HCT116 (cell line): ENCODE data around the gene HSPA12A. TPM values are rescaled to one million over a fixed set of nuclear protein-coding genes. Genes with fewer than 3 reads are reported as not detected.

ENCODE experiments used
- ATAC-seq: fragments of 200-7000 bp; cut with Tn5 transposase; 2 replicates; pipeline ENCODE4 v1.9.1; 2020; ENCODE audit warnings: mild to moderate bottlenecking, moderate library complexity
- BruUV-seq: library from RNA; stranded (reverse); fragments of 400-500 nt; replicated peaks from 2 replicates; lab custom pipeline; 2021; lab: Mats Ljungman, UMichigan
- CTCF ChIA-PET: fragments of 300-600 bp; sonication (Branson Sonifier 250); formaldehyde crosslinking; loops from one replicate; lab custom pipeline; 2021; ENCODE audit warnings: antibody characterized with exemption; lab: Charles Lee
- POLR2A ChIA-PET: fragments of 300-600, 350-600 bp; sonication (Branson Sonifier 250); formaldehyde crosslinking; loops from one replicate; lab custom pipeline; 2021; ENCODE audit warnings: antibody characterized with exemption; lab: Charles Lee
- RAD21 ChIA-PET, 2 experiments: fragments of 300-600 bp; sonication (Branson Sonifier 250); formaldehyde crosslinking; loops; one replicate each; lab custom pipeline; 2023; ENCODE audit warnings: low total read pairs in 2 of 2; ENCODE audit not compliant: uncharacterized antibody in 2 of 2, unreplicated experiment in 2 of 2, low non-redundant PET in 1 of 2; lab: Charles Lee
- DNase-seq: peaks from one replicate; pipeline ENCODE4 v3.0.0-alpha.2; 2010; ENCODE audit warnings: low read depth, low spot score
- H2AFZ ChIP-seq: fragments of 200-600 bp; shearing (Covaris generic), sonication (generic); 2 replicates; pipeline ENCODE4 v1.6.1; 2017; ENCODE audit warnings: low read depth, mixed run types, mixed read lengths, antibody characterized with exemption, low read length; ENCODE audit not compliant: poor library complexity, severe bottlenecking
- H3K27ac ChIP-seq: 2 replicates; pipeline ENCODE4 v1.5.1; 2012; ENCODE audit warnings: low read depth, low read length
- H3K27me3 ChIP-seq: fragments of 200-600 bp; sonication (generic); 2 replicates; pipeline ENCODE4 v1.6.1; 2016; ENCODE audit warnings: mixed run types, low read length, mixed read lengths; ENCODE audit not compliant: insufficient read depth
- H3K36me3 ChIP-seq, 2 experiments: fragments of 200-500 bp in 1 of 2; fragments of 200-600 bp in 1 of 2; sonication (Bioruptor generic) in 1 of 2; sonication (generic) in 1 of 2; 2 replicates each; pipeline versions ENCODE4 v1.5.1 to v1.6.1; 2014 to 2016; ENCODE audit warnings: low read length in 2 of 2, inconsistent platforms in 1 of 2, mixed read lengths in 1 of 2, mixed run types in 1 of 2; ENCODE audit not compliant: insufficient read depth in 2 of 2, control insufficient read depth in 1 of 2
- H3K4me1 ChIP-seq, 2 experiments: fragments of 200-600 bp in 1 of 2; sonication (generic) in 1 of 2; 2 replicates each; pipeline versions ENCODE4 v1.5.1 to v1.6.1; 2012 to 2017; ENCODE audit warnings: low read length in 2 of 2, inconsistent platforms in 1 of 2, mild to moderate bottlenecking in 1 of 2, mixed read lengths in 1 of 2, mixed run types in 1 of 2, moderate library complexity in 1 of 2; ENCODE audit not compliant: insufficient read depth in 2 of 2, control insufficient read depth in 1 of 2
- H3K4me2 ChIP-seq: fragments of 200-600 bp; sonication (generic); 2 replicates; pipeline ENCODE4 v1.6.1; 2017; ENCODE audit warnings: mixed run types, low read length, mixed read lengths
- H3K4me3 ChIP-seq, 2 experiments: fragments of 200-600 bp in 1 of 2; sonication (generic) in 1 of 2; replicated peaks in 1 of 2; 2 replicates each; pipeline ENCODE4 v1.5.1; 2011 to 2016; ENCODE audit warnings: low read length in 2 of 2, control low read depth in 1 of 2, low read depth in 1 of 2, mild to moderate bottlenecking in 1 of 2, mixed read lengths in 1 of 2, mixed run types in 1 of 2
- H3K79me2 ChIP-seq: fragments of 200-600 bp; sonication (generic); 2 replicates; pipeline ENCODE4 v1.6.1; 2017; ENCODE audit warnings: mild to moderate bottlenecking, mixed run types, low read length, moderate library complexity, mixed read lengths; ENCODE audit not compliant: insufficient read depth
- H3K9ac ChIP-seq: fragments of 200-600 bp; sonication (generic); 2 replicates; pipeline ENCODE4 v1.6.1; 2016; ENCODE audit warnings: low read length, mixed read lengths
- H3K9me2 ChIP-seq: fragments of 200-600 bp; sonication (generic), shearing (Covaris generic); 2 replicates; pipeline ENCODE4 v1.6.1; 2017; ENCODE audit warnings: mixed run types, mild to moderate bottlenecking, moderate library complexity; ENCODE audit not compliant: insufficient read depth
- H3K9me3 ChIP-seq, 2 experiments: fragments of 200-500 bp in 1 of 2; fragments of 200-600 bp in 1 of 2; sonication (Bioruptor generic) in 1 of 2; sonication (generic) in 1 of 2; 2 replicates each; pipeline ENCODE4 v1.6.1; 2014 to 2017; ENCODE audit warnings: low read length in 2 of 2, mixed read lengths in 2 of 2, inconsistent platforms in 1 of 2, low read depth in 1 of 2, mild to moderate bottlenecking in 1 of 2, mixed run types in 1 of 2, moderate library complexity in 1 of 2; ENCODE audit not compliant: control insufficient read depth in 1 of 2, insufficient read depth in 1 of 2
- H4K20me1 ChIP-seq: fragments of 200-600 bp; sonication (generic), shearing (Covaris generic); 2 replicates; pipeline ENCODE4 v1.6.1; 2017; ENCODE audit warnings: mixed run types, mild to moderate bottlenecking, moderate library complexity; ENCODE audit not compliant: insufficient read depth
- ELF1 ChIP-seq: IDR thresholded peaks from 2 replicates; pipeline ENCODE4 v1.6.1; 2012; ENCODE audit warnings: low read depth, borderline replicate concordance
- JUND ChIP-seq: IDR thresholded peaks from 2 replicates; pipeline ENCODE4 v1.6.1; 2012
- RAD21 ChIP-seq: IDR thresholded peaks from 2 replicates; pipeline ENCODE4 v1.6.1; 2012; ENCODE audit warnings: low read depth, mild to moderate bottlenecking
- SP1 ChIP-seq: IDR thresholded peaks from 2 replicates; pipeline ENCODE4 v1.6.1; 2012; ENCODE audit warnings: low read depth
- SRF ChIP-seq: IDR thresholded peaks from 2 replicates; pipeline ENCODE4 v1.6.1; 2012; ENCODE audit warnings: low read depth
- TCF7L2 ChIP-seq: IDR thresholded peaks from 2 replicates; pipeline ENCODE4 v1.7.0; 2011; ENCODE audit warnings: borderline replicate concordance, inconsistent platforms; ENCODE audit not compliant: insufficient read depth, insufficient read length; ENCODE audit errors: extremely low read depth
- intact Hi-C: fragments of 100-400 bp; cut with micrococcal nuclease; formaldehyde crosslinking; loops from 2 replicates; pipeline ENCODE4 v1.10.0; 2022
- total RNA-seq: library from RNA; stranded (reverse); gene quantifications from one replicate; pipeline ENCODE4 v1.2.1, GENCODE V29; 2021; ENCODE audit not compliant: unreplicated experiment
- TF ChIP-seq, protein P1 (sequence below): IDR thresholded peaks from 2 replicates; pipeline ENCODE4 v1.6.1; 2012
- TF ChIP-seq, protein P2 (sequence below): IDR thresholded peaks from 2 replicates; pipeline ENCODE4 v1.6.1; 2012
- TF ChIP-seq, protein P3 (sequence below), 3 experiments: fragments of 200-600 bp in 1 of 3; sonication (generic) in 1 of 3; IDR thresholded peaks in 2 of 3; conservative IDR thresholded peaks in 1 of 3; 2 replicates each; pipeline ENCODE4 v1.5.1; 2012 to 2017; ENCODE audit warnings: low read depth in 2 of 3, low read length in 2 of 3, antibody characterized with exemption in 1 of 3, borderline replicate concordance in 1 of 3, control low read depth in 1 of 3, mild to moderate bottlenecking in 1 of 3, mixed read lengths in 1 of 3, mixed run types in 1 of 3, moderate library complexity in 1 of 3; ENCODE audit not compliant: insufficient read depth in 1 of 3

The HSPA12A gene
- total RNA-seq, 1 experiment from 2014 or later, result 19.8 TPM

DNA sequence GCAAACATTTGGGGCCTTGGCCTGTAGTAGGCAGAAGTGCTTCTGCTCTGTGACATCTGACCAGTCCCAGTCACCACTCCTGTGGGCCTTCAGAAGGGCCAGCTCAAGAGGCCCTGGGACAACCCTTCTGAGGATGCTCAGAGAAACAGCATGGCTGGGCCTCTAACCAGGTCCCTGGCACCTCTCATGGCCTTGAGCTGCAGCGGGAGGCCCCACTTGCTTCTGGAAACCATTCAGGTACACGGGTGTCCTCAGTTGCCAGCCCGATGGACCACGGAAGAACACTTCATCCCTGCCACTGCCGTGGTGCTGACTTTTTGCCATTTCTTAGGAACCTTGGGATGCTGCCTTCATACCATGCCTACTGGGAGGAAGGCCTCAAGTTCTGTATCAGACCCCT lies 57.6 kb downstream of the HSPA12A start:
- TF ChIP-seq TCF7L2 (no peak), SP1 (no peak), ELF1 (no peak), SRF (no peak), JUND (no peak), RAD21 (no peak)
- TF ChIP-seq, protein P1, sequence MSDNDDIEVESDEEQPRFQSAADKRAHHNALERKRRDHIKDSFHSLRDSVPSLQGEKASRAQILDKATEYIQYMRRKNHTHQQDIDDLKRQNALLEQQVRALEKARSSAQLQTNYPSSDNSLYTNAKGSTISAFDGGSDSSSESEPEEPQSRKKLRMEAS, result no peak
- TF ChIP-seq, protein P2, sequence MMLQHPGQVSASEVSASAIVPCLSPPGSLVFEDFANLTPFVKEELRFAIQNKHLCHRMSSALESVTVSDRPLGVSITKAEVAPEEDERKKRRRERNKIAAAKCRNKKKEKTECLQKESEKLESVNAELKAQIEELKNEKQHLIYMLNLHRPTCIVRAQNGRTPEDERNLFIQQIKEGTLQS, result no peak
- TF ChIP-seq, protein P3, sequence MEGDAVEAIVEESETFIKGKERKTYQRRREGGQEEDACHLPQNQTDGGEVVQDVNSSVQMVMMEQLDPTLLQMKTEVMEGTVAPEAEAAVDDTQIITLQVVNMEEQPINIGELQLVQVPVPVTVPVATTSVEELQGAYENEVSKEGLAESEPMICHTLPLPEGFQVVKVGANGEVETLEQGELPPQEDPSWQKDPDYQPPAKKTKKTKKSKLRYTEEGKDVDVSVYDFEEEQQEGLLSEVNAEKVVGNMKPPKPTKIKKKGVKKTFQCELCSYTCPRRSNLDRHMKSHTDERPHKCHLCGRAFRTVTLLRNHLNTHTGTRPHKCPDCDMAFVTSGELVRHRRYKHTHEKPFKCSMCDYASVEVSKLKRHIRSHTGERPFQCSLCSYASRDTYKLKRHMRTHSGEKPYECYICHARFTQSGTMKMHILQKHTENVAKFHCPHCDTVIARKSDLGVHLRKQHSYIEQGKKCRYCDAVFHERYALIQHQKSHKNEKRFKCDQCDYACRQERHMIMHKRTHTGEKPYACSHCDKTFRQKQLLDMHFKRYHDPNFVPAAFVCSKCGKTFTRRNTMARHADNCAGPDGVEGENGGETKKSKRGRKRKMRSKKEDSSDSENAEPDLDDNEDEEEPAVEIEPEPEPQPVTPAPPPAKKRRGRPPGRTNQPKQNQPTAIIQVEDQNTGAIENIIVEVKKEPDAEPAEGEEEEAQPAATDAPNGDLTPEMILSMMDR (IDR thresholded peaks at IDR 0.05 in 2 of 3, conservative IDR thresholded peaks at IDR 0.05 in 1 of 3; ENCODE audit: borderline replicate concordance in 1 of 3, insufficient read depth in 1 of 3, low read depth in 2 of 3, low read length in 2 of 3), result no peak
- TF ChIP-seq, all 23 proteins: peak for 0
- DNase-seq, result no peak
- ChIA-PET RAD21 (no interaction called here), POLR2A (no interaction called here), CTCF (no interaction called here)
- Histone ChIP-seq H3K36me3 (no peaks in the 10 kb centered on the region), H3K9me2 (no peaks in the 10 kb centered on the region), H4K20me1 (no peaks in the 10 kb centered on the region), H3K4me2 (no peak overlapping the region), H3K27me3 (no peaks in the 10 kb centered on the region), H3K9ac (no peak overlapping the region), H3K79me2 (no peaks in the 10 kb centered on the region), H3K4me3 (no peak overlapping the region), H3K9me3 (no peaks in the 10 kb centered on the region), H2AFZ (no peak overlapping the region), H3K27ac (no peak overlapping the region), H3K4me1 (peaks cover 0 to 6% of the 10 kb centered on the region in 2 experiments; a peak in 1 of 4 replicates)
- no peak for ATAC-seq
- no TSS peak for BruUV-seq
- intact Hi-C loops, result no loop called here
